Transverse colon (tissue), 4 donors: ENCODE results near the gene C2orf81. TPM values are rescaled to one million over a fixed set of nuclear protein-coding genes. Genes with fewer than 3 reads are reported as not detected.

ENCODE experiments used
- DNase-seq: peaks from one replicate; pipeline ENCODE4 v3.0.0-alpha.2; 2019
- H3K27ac ChIP-seq, 4 donors: fragments of 200-600 bp; sonication (generic); 2 replicates each; pipeline ENCODE4 v1.5.1; 2016 to 2018; ENCODE audit warnings: inconsistent platforms in 4 of 4
- H3K27me3 ChIP-seq: fragments of 200-600 bp; sonication (generic); 2 replicates; pipeline ENCODE4 v1.5.1; 2017; ENCODE audit warnings: inconsistent platforms
- H3K36me3 ChIP-seq, 4 donors: fragments of 200-600 bp; sonication (generic); 2 replicates each; pipeline ENCODE4 v1.5.1; 2017 to 2019; ENCODE audit warnings: inconsistent platforms in 4 of 4
- H3K4me1 ChIP-seq, 4 donors: fragments of 200-600 bp; sonication (generic); 2 replicates each; pipeline ENCODE4 v1.5.1; 2017 to 2020; ENCODE audit warnings: inconsistent platforms in 4 of 4
- H3K4me3 ChIP-seq, 4 donors: fragments of 200-600 bp; sonication (generic); 1 replicate in 1 of 4; 2 replicates in 3 of 4; pipeline versions ENCODE4 v1.5.1 to v1.6.1; 2017 to 2019; ENCODE audit warnings: inconsistent platforms in 4 of 4
- H3K9me3 ChIP-seq, 2 donors: fragments of 200-600 bp; sonication (generic); 2 replicates each; pipeline ENCODE4 v1.5.1; 2017 to 2019; ENCODE audit warnings: inconsistent platforms in 2 of 2
- EP300 ChIP-seq: sonication (generic); formaldehyde crosslinking; IDR thresholded peaks from one replicate; pipeline ENCODE4 v1.6.1; 2017; ENCODE audit warnings: antibody characterized with exemption, low read depth
- POLR2A ChIP-seq: fragments of 450-650 bp; IDR thresholded peaks from one replicate; pipeline ENCODE4 v1.6.1; 2016; ENCODE audit warnings: antibody characterized with exemption, mild to moderate bottlenecking, moderate library complexity
- POLR2AphosphoS5 ChIP-seq, 3 donors: sonication (generic); formaldehyde crosslinking; IDR thresholded peaks; one replicate each; pipeline ENCODE4 v1.6.1; 2016; ENCODE audit warnings: antibody characterized with exemption in 3 of 3
- WGBS, 2 donors: methylation state at CpG; one replicate each; pipeline ENCODE4 v1.1.5; 2018; ENCODE audit warnings: low coverage in 1 of 2; 5-methylcytosine and 5-hydroxymethylcytosine counted together
- in situ Hi-C, 4 donors: fragments of 200-750 bp; cut with MboI; loops; one replicate each; pipeline versions ENCODE4 v1.15.0 to v1.15.1; 2017; ENCODE audit warnings: low sequenced_read_pairs in 3 of 4, low pct_ligation_motif_present in 1 of 4, low pct_unique_long_range_greater_than_20kb in 1 of 4
- intact Hi-C: fragments of 100-400 bp; cut with DNase I; formaldehyde crosslinking; loops from one replicate; pipeline ENCODE4 v1.15.1; 2023; ENCODE audit warnings: low total_unique reads
- total RNA-seq, 4 donors: library from RNA; depleted of rRNA; stranded (reverse); fragments of >200 nt; gene quantifications; one replicate each; pipeline ENCODE4 v1.1.0, GENCODE V29; 2016
- TF ChIP-seq, protein P1 (sequence below), 5 experiments: fragments of 200-600 bp in 3 of 5; fragments of 450-650 bp in 2 of 5; sonication (generic) in 3 of 5; IDR thresholded peaks; 1 replicate in 2 of 5; 2 replicates in 3 of 5; pipeline ENCODE4 v1.5.1; 2016 to 2017; ENCODE audit warnings: antibody characterized with exemption in 5 of 5, inconsistent platforms in 3 of 5, mild to moderate bottlenecking in 2 of 5, moderate library complexity in 1 of 5

Gene C2orf81
- total RNA-seq, 4 donors from 2014 or later = 0.82 to 1.3 TPM; not detected in 2

DNA sequence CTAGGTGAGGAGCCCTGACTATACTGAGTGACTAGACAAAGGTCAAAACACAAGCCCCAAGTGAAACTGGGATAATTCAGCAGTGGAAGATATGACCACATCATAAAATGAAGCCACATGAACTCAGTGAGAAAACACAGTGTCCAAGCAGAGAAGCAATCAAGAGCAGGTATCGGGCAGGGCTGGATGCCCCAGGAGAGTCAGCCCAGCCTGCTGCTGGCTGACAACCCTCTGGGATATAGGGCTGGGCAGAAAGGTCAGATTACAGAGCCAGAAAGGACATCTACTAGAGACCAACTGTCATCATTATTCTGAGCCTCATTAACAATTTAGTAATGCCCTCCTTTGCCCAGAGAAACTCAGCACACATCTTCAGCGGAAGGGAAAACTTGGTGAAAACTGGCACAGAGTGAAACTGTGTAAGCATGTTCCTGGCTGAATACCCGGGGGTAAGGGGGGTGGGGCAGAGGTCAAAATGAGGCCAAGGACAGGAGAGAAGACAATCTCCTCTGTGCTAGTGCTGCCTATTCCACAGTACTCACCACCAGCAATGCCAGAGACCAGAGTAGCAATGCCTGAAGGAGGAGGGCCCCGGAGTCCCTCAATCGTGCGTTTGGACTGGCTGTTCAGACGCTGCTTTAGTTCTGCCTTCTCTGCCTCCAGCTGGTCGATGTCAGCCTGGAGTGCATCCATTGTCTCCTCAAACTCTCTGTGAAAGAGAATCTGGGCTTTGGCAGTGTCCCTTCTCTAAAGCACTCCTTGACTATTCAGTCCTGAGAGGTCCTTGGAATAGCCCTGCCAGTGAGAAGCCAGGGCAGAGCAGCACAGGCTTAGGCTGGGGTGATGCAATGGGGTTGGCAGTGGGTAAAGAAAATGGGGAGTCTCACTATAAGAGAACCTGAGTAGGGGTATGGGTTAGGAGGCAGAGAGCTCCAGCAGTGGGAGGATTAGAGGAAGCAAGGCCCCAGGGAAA lies 56.6 kb downstream of the C2orf81 start:
- 81 to 86% methylated on average over 1 to 8 of the region's 8 CpGs for WGBS, 2 donors
- intact Hi-C loops (no loop called here), in situ Hi-C loops (no loop called here)
- DNase-seq = no peak
- Histone ChIP-seq H3K27me3 (no peaks in the 10 kb centered on the region), H3K36me3 (peaks cover 0 to 93% (median 41%) of the 10 kb centered on the region in 4 donors), H3K4me3 (no peak overlapping the region), H3K4me1 (no peaks in the 10 kb centered on the region), H3K9me3 (no peaks in the 10 kb centered on the region), H3K27ac (no peak overlapping the region)
- no peak for TF ChIP-seq POLR2AphosphoS5 (IDR thresholded peaks at IDR 0.05)
- TF ChIP-seq, protein P1, sequence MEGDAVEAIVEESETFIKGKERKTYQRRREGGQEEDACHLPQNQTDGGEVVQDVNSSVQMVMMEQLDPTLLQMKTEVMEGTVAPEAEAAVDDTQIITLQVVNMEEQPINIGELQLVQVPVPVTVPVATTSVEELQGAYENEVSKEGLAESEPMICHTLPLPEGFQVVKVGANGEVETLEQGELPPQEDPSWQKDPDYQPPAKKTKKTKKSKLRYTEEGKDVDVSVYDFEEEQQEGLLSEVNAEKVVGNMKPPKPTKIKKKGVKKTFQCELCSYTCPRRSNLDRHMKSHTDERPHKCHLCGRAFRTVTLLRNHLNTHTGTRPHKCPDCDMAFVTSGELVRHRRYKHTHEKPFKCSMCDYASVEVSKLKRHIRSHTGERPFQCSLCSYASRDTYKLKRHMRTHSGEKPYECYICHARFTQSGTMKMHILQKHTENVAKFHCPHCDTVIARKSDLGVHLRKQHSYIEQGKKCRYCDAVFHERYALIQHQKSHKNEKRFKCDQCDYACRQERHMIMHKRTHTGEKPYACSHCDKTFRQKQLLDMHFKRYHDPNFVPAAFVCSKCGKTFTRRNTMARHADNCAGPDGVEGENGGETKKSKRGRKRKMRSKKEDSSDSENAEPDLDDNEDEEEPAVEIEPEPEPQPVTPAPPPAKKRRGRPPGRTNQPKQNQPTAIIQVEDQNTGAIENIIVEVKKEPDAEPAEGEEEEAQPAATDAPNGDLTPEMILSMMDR (IDR thresholded peaks at IDR 0.05) = no peak
- no peak for TF ChIP-seq POLR2A
- no peak for TF ChIP-seq EP300

Other genes starting within 250 kb of the C2orf81 start
- 10 to 100 TPM; 43.0 to 91.9 (median 68.8) TPM for gene MOB1A, start 242.7 kb downstream of the C2orf81 start, total RNA-seq
- 100 to 1,000 TPM in 1 of 4 donors, 10 to 100 TPM in 2, 1 to 10 TPM in 1; 2.2 to 220 (median 17.8) TPM for gene MTHFD2, start 223.0 kb downstream of the C2orf81 start, total RNA-seq
- gene SLC4A5, start 78.2 kb downstream of the C2orf81 start, total RNA-seq = 1 to 10 TPM in 3 of 4 donors, under 1 TPM in 1; 0.37 to 6.1 (median 3.5) TPM
- gene DCTN1, start 41.3 kb downstream of the C2orf81 start, total RNA-seq = 100 to 1,000 TPM; 109 to 134 (median 122) TPM
- 1 to 10 TPM in 2 of 4 donors, not detected in 2; 2.3 to 7.0 TPM for gene WDR54, start 111 bp upstream of the C2orf81 start, total RNA-seq
- gene RTKN, start 20.3 kb upstream of the C2orf81 start, total RNA-seq = 10 to 100 TPM; 29.7 to 46.4 (median 41.9) TPM
- 10 to 100 TPM; 12.9 to 53.9 (median 34.5) TPM for gene INO80B, start 33.5 kb upstream of the C2orf81 start, total RNA-seq
- gene WBP1, start 36.8 kb upstream of the C2orf81 start, total RNA-seq = 100 to 1,000 TPM in 1 of 4 donors, 10 to 100 TPM in 3; 59.5 to 101 (median 62.7) TPM
- 10 to 100 TPM; 54.8 to 76.7 (median 58.9) TPM for gene MOGS, start 43.8 kb upstream of the C2orf81 start, total RNA-seq
- 100 to 1,000 TPM in 1 of 4 donors, 10 to 100 TPM in 3; 23.2 to 170 (median 26.3) TPM for gene MRPL53, start 51.1 kb upstream of the C2orf81 start, total RNA-seq
- gene CCDC142, start 61.4 kb upstream of the C2orf81 start, total RNA-seq = 10 to 100 TPM; 49.7 to 93.1 (median 71.6) TPM
- 10 to 100 TPM; 16.9 to 36.0 (median 32.0) TPM for gene TTC31, start 61.5 kb upstream of the C2orf81 start, total RNA-seq
- 1 to 10 TPM in 2 of 4 donors, under 1 TPM in 1, not detected in 1; 0.80 to 3.8 (median 1.6) TPM for gene LBX2, start 78.0 kb upstream of the C2orf81 start, total RNA-seq
- gene PCGF1, start 86.1 kb upstream of the C2orf81 start, total RNA-seq = 10 to 100 TPM in 3 of 4 donors, 1 to 10 TPM in 1; 3.7 to 23.9 (median 19.3) TPM
- 1 to 10 TPM in 1 of 4 donors, under 1 TPM in 1, not detected in 2; 0.96 to 2.5 TPM for gene TLX2, start 92.8 kb upstream of the C2orf81 start, total RNA-seq
- 100 to 1,000 TPM in 1 of 4 donors, 10 to 100 TPM in 3; 32.4 to 194 (median 53.1) TPM for gene DQX1, start 104.6 kb upstream of the C2orf81 start, total RNA-seq
- gene AUP1, start 108.1 kb upstream of the C2orf81 start, total RNA-seq = 100 to 1,000 TPM; 164 to 264 (median 189) TPM
- 10 to 100 TPM in 3 of 4 donors, 1 to 10 TPM in 1; 8.6 to 29.6 (median 21.0) TPM for gene HTRA2, start 108.3 kb upstream of the C2orf81 start, total RNA-seq
- gene LOXL3, start 132.3 kb upstream of the C2orf81 start, total RNA-seq = 1 to 10 TPM; 1.6 to 4.1 (median 3.0) TPM
- gene DOK1, start 133.1 kb upstream of the C2orf81 start, total RNA-seq = 10 to 100 TPM; 14.7 to 21.3 (median 20.1) TPM
- under 1 TPM in 1 of 4 donors, not detected in 3; 0.27 TPM for gene M1AP, start 226.7 kb upstream of the C2orf81 start, total RNA-seq
- 1 to 10 TPM in 3 of 4 donors, under 1 TPM in 1; 0.75 to 5.7 (median 3.6) TPM for gene SEMA4F, start 232.6 kb upstream of the C2orf81 start, total RNA-seq